ENCODE results near the gene GLG1.
A peak's percentile ranks its signal among the peaks of the same experiment; 100 is the strongest.

DNA sequence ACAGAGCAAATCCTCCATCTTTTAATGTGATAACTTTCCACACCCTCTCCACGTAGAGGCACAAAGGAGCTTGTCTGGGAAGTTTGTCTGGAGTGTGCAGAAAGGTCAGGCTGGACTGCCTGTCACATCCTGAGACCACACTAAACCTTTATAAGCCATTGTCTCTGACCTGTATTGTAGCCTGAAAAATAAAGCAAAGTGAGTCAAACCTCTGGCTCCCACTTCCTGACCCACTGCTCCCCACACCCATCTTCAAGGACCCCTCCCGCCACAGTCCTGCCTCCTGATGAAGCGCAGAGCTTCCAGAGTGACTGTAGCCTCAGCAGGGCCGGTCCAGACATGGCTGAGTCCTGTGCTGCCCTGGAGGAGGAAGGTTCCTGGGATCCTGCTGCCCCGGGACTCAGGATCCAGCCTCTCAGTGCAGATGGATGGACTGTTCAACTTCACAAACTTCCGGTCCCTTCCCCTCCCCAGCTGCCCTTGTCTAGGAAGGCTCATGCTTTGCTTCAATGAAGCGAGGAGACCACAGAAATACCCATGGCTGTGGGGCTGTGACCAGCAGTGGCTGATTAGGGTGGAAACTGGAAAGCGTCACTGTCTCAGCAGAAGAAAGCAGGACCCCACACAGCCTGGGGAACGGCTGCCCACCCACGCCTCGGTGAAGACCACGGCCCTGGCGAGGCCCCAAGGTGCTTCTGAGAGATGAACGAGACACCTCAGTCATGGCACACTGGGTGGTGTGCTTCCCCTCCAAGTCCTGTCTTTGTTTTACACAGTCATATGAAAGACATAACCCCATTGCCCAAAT lies 154.8 kb downstream of the GLG1 start:
- no peak for TF ChIP-seq POLR2AphosphoS5 (IDR thresholded peaks at IDR 0.05; ENCODE audit: insufficient read depth, low read depth, low read length)
- TF ChIP-seq, protein P1, sequence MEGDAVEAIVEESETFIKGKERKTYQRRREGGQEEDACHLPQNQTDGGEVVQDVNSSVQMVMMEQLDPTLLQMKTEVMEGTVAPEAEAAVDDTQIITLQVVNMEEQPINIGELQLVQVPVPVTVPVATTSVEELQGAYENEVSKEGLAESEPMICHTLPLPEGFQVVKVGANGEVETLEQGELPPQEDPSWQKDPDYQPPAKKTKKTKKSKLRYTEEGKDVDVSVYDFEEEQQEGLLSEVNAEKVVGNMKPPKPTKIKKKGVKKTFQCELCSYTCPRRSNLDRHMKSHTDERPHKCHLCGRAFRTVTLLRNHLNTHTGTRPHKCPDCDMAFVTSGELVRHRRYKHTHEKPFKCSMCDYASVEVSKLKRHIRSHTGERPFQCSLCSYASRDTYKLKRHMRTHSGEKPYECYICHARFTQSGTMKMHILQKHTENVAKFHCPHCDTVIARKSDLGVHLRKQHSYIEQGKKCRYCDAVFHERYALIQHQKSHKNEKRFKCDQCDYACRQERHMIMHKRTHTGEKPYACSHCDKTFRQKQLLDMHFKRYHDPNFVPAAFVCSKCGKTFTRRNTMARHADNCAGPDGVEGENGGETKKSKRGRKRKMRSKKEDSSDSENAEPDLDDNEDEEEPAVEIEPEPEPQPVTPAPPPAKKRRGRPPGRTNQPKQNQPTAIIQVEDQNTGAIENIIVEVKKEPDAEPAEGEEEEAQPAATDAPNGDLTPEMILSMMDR (IDR thresholded peaks at IDR 0.05; ENCODE audit: extremely low read depth in 1 of 2, insufficient read depth in 1 of 2, low read depth in 1 of 2, low read length in 2 of 2), result no peak
- no peak for TF ChIP-seq JUN (IDR thresholded peaks at IDR 0.05; ENCODE audit: borderline replicate concordance, insufficient read depth, insufficient read length, low read depth)
- peak; percentile 24 for TF ChIP-seq FOS (IDR thresholded peaks at IDR 0.05; ENCODE audit: borderline replicate concordance, insufficient read depth, low read length)
- no peak for TF ChIP-seq EZH2 (IDR thresholded peaks at IDR 0.05; ENCODE audit: borderline replicate concordance, low read depth, low read length, severe bottlenecking)
- no peak for TF ChIP-seq POLR2A (IDR thresholded peaks at IDR 0.05; ENCODE audit: low read depth, low read length)
- TF ChIP-seq MYC (IDR thresholded peaks at IDR 0.05; ENCODE audit: low read depth, low read length), result no peak

All from endothelial cell of umbilical vein (primary cell).